GM12878 (cell line): Measurements from ENCODE around the gene C2orf68. TPM values are rescaled to one million over a fixed set of nuclear protein-coding genes. Genes with fewer than 3 reads are reported as not detected.
A peak's percentile ranks its signal among the peaks of the same experiment; 100 is the strongest.
"Not testable (repeated sequence)": the region's sequence is repeated elsewhere in the genome, so short reads cannot be mapped to it uniquely, and the experiment has no call there.

ENCODE experiments used
- ATAC-seq: fragments of 200-7000 bp; cut with Tn5 transposase; 3 replicates; pipeline ENCODE4 v1.9.1; 2020; ENCODE audit warnings: mild to moderate bottlenecking, moderate library complexity
- BruUV-seq: library from RNA; stranded (reverse); fragments of 400-500 nt; replicated peaks from 2 replicates; lab custom pipeline; 2021; lab: Mats Ljungman, UMichigan
- CTCF ChIA-PET: fragments of 300-600 bp; sonication (Branson Sonifier 250); formaldehyde crosslinking; extraction: SDS; loops from one replicate; lab custom pipeline; 2021; ENCODE audit warnings: inconsistent platforms; lab: Yijun Ruan, JAX
- POLR2A ChIA-PET: fragments of 350-600 bp; formaldehyde crosslinking; extraction: SDS; loops from one replicate; lab custom pipeline; 2021; ENCODE audit warnings: inconsistent platforms; lab: Charles Lee
- RAD21 ChIA-PET: fragments of 300-600 bp; sonication (Branson Sonifier 250); formaldehyde crosslinking; loops from one replicate; lab custom pipeline; 2023; ENCODE audit warnings: antibody characterized with exemption; ENCODE audit not compliant: unreplicated experiment; lab: Charles Lee
- SMC1A ChIA-PET: fragments of 300-600 bp; sonication (Branson Sonifier 250); formaldehyde crosslinking; loops from one replicate; lab custom pipeline; 2023; ENCODE audit not compliant: unreplicated experiment, uncharacterized antibody; lab: Charles Lee
- DNase-seq: peaks from one replicate; pipeline ENCODE4 v3.0.0-alpha.2; 2011; ENCODE audit warnings: low read depth, low spot score
- FAIRE-seq: peaks from 3 replicates; lab custom pipeline; 2011; peaks lifted over from hg19 to GRCh38; lab: Jason Lieb, UNC
- H2AFZ ChIP-seq: 2 replicates; pipeline ENCODE4 v1.6.0; 2011; ENCODE audit warnings: low read depth, low read length, control low read depth; ENCODE audit not compliant: control insufficient read depth
- H3K27ac ChIP-seq: 2 replicates; pipeline ENCODE4 v1.5.1; 2011; ENCODE audit warnings: control low read depth; ENCODE audit not compliant: control insufficient read depth, insufficient read depth
- H3K27me3 ChIP-seq, 2 experiments: replicated peaks in 1 of 2; 2 replicates each; pipeline versions ENCODE4 v1.6.0 to v1.6.1; 2011; ENCODE audit warnings: low read length in 1 of 2; ENCODE audit not compliant: control insufficient read depth in 2 of 2, insufficient read depth in 2 of 2
- H3K36me3 ChIP-seq, 2 experiments: 2 replicates each; pipeline ENCODE4 v1.5.1; 2011; ENCODE audit warnings: low read length in 1 of 2; ENCODE audit not compliant: control insufficient read depth in 2 of 2, insufficient read depth in 2 of 2
- H3K4me1 ChIP-seq: 2 replicates; pipeline ENCODE4 v1.6.1; 2011; ENCODE audit warnings: mild to moderate bottlenecking, low read length, moderate library complexity, mixed read lengths; ENCODE audit not compliant: control insufficient read depth, insufficient read depth
- H3K4me2 ChIP-seq: 2 replicates; pipeline ENCODE4 v1.6.0; 2011; ENCODE audit warnings: control low read depth; ENCODE audit not compliant: control insufficient read depth, insufficient read depth
- H3K4me3 ChIP-seq: fragments of 200-600 bp; sonication (generic); 2 replicates; pipeline ENCODE4 v1.5.1; 2016
- H3K79me2 ChIP-seq: 2 replicates; pipeline ENCODE4 v1.6.0; 2011; ENCODE audit warnings: low read length; ENCODE audit not compliant: control insufficient read depth, insufficient read depth
- H3K9ac ChIP-seq: 2 replicates; pipeline ENCODE4 v1.8.0; 2011; ENCODE audit warnings: low read length, control low read depth, mixed read lengths; ENCODE audit not compliant: control insufficient read depth, insufficient read depth
- H3K9me3 ChIP-seq: replicated peaks from 3 replicates; pipeline ENCODE4 v1.5.1; 2011; ENCODE audit warnings: mild to moderate bottlenecking, low read length; ENCODE audit not compliant: control insufficient read depth, insufficient read depth
- H4K20me1 ChIP-seq: 2 replicates; pipeline ENCODE4 v1.6.0; 2011; ENCODE audit not compliant: control insufficient read depth, insufficient read depth
- BACH1 ChIP-seq: fragments of 450-650 bp; IDR thresholded peaks from 2 replicates; pipeline ENCODE4 v1.6.1; 2017; ENCODE audit warnings: mild to moderate bottlenecking, borderline replicate concordance
- CHD2 ChIP-seq: IDR thresholded peaks from 2 replicates; pipeline ENCODE4 v1.6.1; 2011; ENCODE audit warnings: low read depth, low read length, improper control_type of control experiment, borderline replicate concordance
- GABPA ChIP-seq: IDR thresholded peaks from 2 replicates; pipeline ENCODE4 v1.6.1; 2014; ENCODE audit warnings: antibody characterized with exemption, low read depth, mild to moderate bottlenecking, inconsistent platforms
- GATAD2B ChIP-seq: fragments of 450-650 bp; conservative IDR thresholded peaks from 2 replicates; pipeline ENCODE4 v1.6.1; 2017; ENCODE audit warnings: low read depth, mild to moderate bottlenecking, moderate library complexity
- MYB ChIP-seq: fragments of 150-350 bp; IDR thresholded peaks from 2 replicates; pipeline ENCODE4 v1.6.1; 2014; ENCODE audit warnings: mild to moderate bottlenecking, low read depth, low read length, borderline replicate concordance
- MYC ChIP-seq: IDR thresholded peaks from 2 replicates; pipeline ENCODE4 v1.6.1; 2011; ENCODE audit warnings: mild to moderate bottlenecking, low read length, moderate library complexity, inconsistent platforms; ENCODE audit not compliant: insufficient read depth, insufficient replicate concordance, insufficient read length, severe bottlenecking
- NFIC ChIP-seq: IDR thresholded peaks from 2 replicates; pipeline ENCODE4 v1.6.1; 2012; ENCODE audit warnings: low read depth, mild to moderate bottlenecking, inconsistent platforms, low read length, moderate library complexity
- RCOR1 ChIP-seq: conservative IDR thresholded peaks from 2 replicates; pipeline ENCODE4 v1.6.1; 2012; ENCODE audit warnings: low read depth, low read length, improper control_type of control experiment
- SIN3A ChIP-seq: IDR thresholded peaks from 2 replicates; pipeline ENCODE4 v1.6.1; 2012; ENCODE audit warnings: low read depth, low read length, improper control_type of control experiment
- SMC3 ChIP-seq: IDR thresholded peaks from 2 replicates; pipeline ENCODE4 v1.6.1; 2011; ENCODE audit warnings: low read length, improper control_type of control experiment, borderline replicate concordance
- SPI1 ChIP-seq: IDR thresholded peaks from 2 replicates; pipeline ENCODE4 v1.6.1; 2011; ENCODE audit warnings: low read depth, mild to moderate bottlenecking, low read length, moderate library complexity, borderline replicate concordance; ENCODE audit not compliant: insufficient read depth
- ZBTB4 ChIP-seq: fragments of 450-650 bp; formaldehyde crosslinking; IDR thresholded peaks from 2 replicates; pipeline ENCODE4 v1.4.0; 2022; ENCODE audit warnings: mild to moderate bottlenecking, moderate library complexity
- ZBTB40 ChIP-seq: fragments of 450-650 bp; IDR thresholded peaks from 2 replicates; pipeline ENCODE4 v1.6.1; 2016; ENCODE audit warnings: mild to moderate bottlenecking, moderate library complexity, borderline replicate concordance
- WGBS: methylation state at CpG from one replicate; pipeline ENCODE4 v1.1.6; 2016; ENCODE audit warnings: low lambda C conversion rate; ENCODE audit not compliant: insufficient replicate concordance, insufficient coverage; ENCODE audit errors: missing lambda C conversion rate; 5-methylcytosine and 5-hydroxymethylcytosine counted together
- in situ Hi-C: fragments of 300-500 bp; cut with MboI; formaldehyde crosslinking; loops from 9 replicates; pipeline ENCODE4 v1.14.3; 2018; ENCODE audit warnings: mixed read lengths
- intact Hi-C: fragments of 100-400 bp; cut with micrococcal nuclease; formaldehyde crosslinking; loops from one replicate; pipeline ENCODE4 v1.14.2; 2022; ENCODE audit not compliant: unreplicated experiment
- polyA plus RNA-seq, 11 experiments: library from polyadenylated mRNA; depleted of rRNA in 4 of 11; unstranded in 6 of 11; stranded (reverse) in 5 of 11; fragments of >200 nt; fragmentation: Nextera tagmentation in 4 of 11; fragmentation: Illumina TruSeq in 1 of 11; extraction: Ambion mirVana in 4 of 11; extraction: Trizol in 1 of 11; gene quantifications; 1 replicate in 1 of 11; 2 replicates in 10 of 11; pipeline versions ENCODE4 v1.2.1 to v1.2.3, GENCODE V29; 2011 to 2016; ENCODE audit warnings: inconsistent platforms in 2 of 11, missing spikeins in 2 of 11, low read depth in 1 of 11
- total RNA-seq, 4 experiments: library from RNA; depleted of rRNA in 3 of 4; stranded (reverse); fragments of >200 nt in 3 of 4; fragmentation: Illumina TruSeq in 1 of 4; extraction: Trizol in 1 of 4; gene quantifications; 2 replicates each; pipeline versions ENCODE4 v1.2.1 to v1.2.3, GENCODE V29; 2013 to 2021

The C2orf68 gene
- total and polyA plus RNA-seq, 10 of the 15 experiments (the other 5 are each of a cell fraction or from before 2014, with no cell fraction given), result 12.7 to 56.1 (median 28.4) TPM

GRCh38 chr2:85560812-85561279 is 51.0 kb downstream of the C2orf68 start (continued):
- TF ChIP-seq ZBTB40 (no peak), NFIC (no peak), RCOR1 (no peak), GATAD2B (no peak), BACH1 (no peak), SMC3 (no peak), MYC (no peak), SIN3A (no peak), ZBTB4 (CRISPR knock-in tag) (no peak), SPI1 (no peak), MYB (no peak), GABPA (no peak), CHD2 (no peak)

DNA sequence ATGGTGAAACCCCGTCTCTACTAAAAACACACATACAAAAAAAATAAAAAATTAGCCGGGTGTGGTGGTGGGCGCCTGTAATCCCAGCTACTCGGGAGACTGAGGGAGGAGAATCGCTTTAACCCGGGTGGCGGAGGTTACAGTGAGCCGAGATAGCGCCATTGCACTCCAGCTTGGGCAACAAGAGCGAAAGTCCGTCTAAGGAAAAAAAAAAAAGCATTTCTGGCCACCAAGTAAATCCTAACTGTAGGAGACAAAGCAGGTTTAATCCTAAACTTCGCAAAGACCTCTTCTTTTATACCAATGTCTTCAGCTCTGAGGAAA is 51.5 kb downstream of the C2orf68 start:
- intact Hi-C loops, result loop anchor here (2.0 kb wide), 1 partner anchor 42 kb away; the partner anchor contains the start of gene TMEM150A
- H3K36me3 ChIP-seq, H3K4me1 ChIP-seq, DNase-seq, in situ Hi-C loops, H3K27me3 ChIP-seq, ATAC-seq, H3K27ac ChIP-seq, H3K9me3 ChIP-seq, BruUV-seq, H2AFZ ChIP-seq, H4K20me1 ChIP-seq, FAIRE-seq: not testable (repeated sequence)
- whole genome bisulfite sequencing, result 84% methylated on average over 12 of the region's 12 CpGs
- ChIA-PET POLR2A (interaction anchor here (0.6 to 6.2 kb wide), 13 partner anchors 11 to 179 kb away, joined by 3 to 32 read pairs (median 6); partner anchors contain the start of genes MAT2A, RNF181, TMEM150A and VAMP8), RAD21 (interaction anchor here (0.9 to 2.7 kb wide), 7 partner anchors 8 to 141 kb away, joined by 3 to 15 read pairs (median 4); partner anchors contain the start of genes SH2D6 and VAMP8), SMC1A (interaction anchor here (0.7 to 3.2 kb wide), 9 partner anchors 10 to 507 kb away, joined by 3 to 21 read pairs (median 7); partner anchors contain the start of gene RNF181), CTCF (interaction anchor here (0.6 to 4.4 kb wide), 7 partner anchors 9 to 260 kb away, joined by 3 to 28 read pairs (median 3); no protein-coding TSS in a partner anchor)
- peak overlapping the region; percentile 98 for H3K4me3 ChIP-seq
- peak overlapping the region; percentile 80; the same call in 1 of the 2 replicates for H3K9ac ChIP-seq
- peak overlapping the region; percentile 66 for H3K4me2 ChIP-seq
- H3K79me2 ChIP-seq, result peaks cover 18% of the 10 kb centered on the region
